OCI-LY7 (cell line): ENCODE measurements around the gene C15orf61. TPM values are rescaled to one million over a fixed set of nuclear protein-coding genes. Genes with fewer than 3 reads are reported as not detected.

Experiments used
- BruUV-seq: library from RNA; stranded (reverse); fragments of 400-500 nt; replicated peaks from 2 replicates; lab custom pipeline; 2021; lab: Mats Ljungman, UMichigan
- CTCF ChIA-PET: fragments of 300-600 bp; sonication (Branson Sonifier 250); formaldehyde crosslinking; loops from one replicate; lab custom pipeline; 2022; ENCODE audit warnings: antibody characterized with exemption; ENCODE audit not compliant: unreplicated experiment; lab: Charles Lee
- POLR2A ChIA-PET: fragments of 300-600 bp; sonication (Branson Sonifier 250); formaldehyde crosslinking; loops from one replicate; lab custom pipeline; 2022; ENCODE audit warnings: antibody characterized with exemption; lab: Charles Lee
- DNase-seq: peaks from one replicate; pipeline ENCODE4 v3.0.0-alpha.2; 2015; ENCODE audit warnings: low spot score
- H2AFZ ChIP-seq: fragments of 200-600 bp; sonication (generic), shearing (Covaris generic); 2 replicates; pipeline ENCODE4 v1.6.1; 2014; ENCODE audit warnings: mild to moderate bottlenecking, antibody characterized with exemption, low read length, moderate library complexity
- H3K27ac ChIP-seq: fragments of 200-600 bp; sonication (generic); 2 replicates; pipeline ENCODE4 v1.5.1; 2014; ENCODE audit warnings: mixed run types, low read depth, mild to moderate bottlenecking, moderate library complexity, low read length, inconsistent platforms; ENCODE audit not compliant: poor library complexity, severe bottlenecking
- H3K36me3 ChIP-seq: fragments of 200-600 bp; sonication (generic); 2 replicates; pipeline ENCODE4 v1.6.1; 2014; ENCODE audit warnings: mild to moderate bottlenecking, antibody characterized with exemption, low read length, moderate library complexity, mixed read lengths; ENCODE audit not compliant: insufficient read depth
- H3K4me1 ChIP-seq: fragments of 200-600 bp; sonication (generic); 2 replicates; pipeline ENCODE4 v1.5.1; 2014; ENCODE audit warnings: mild to moderate bottlenecking, low read length; ENCODE audit not compliant: insufficient read depth, poor library complexity, severe bottlenecking
- H3K4me2 ChIP-seq: fragments of 200-600 bp; sonication (generic); 2 replicates; pipeline ENCODE4 v1.6.1; 2014; ENCODE audit warnings: mild to moderate bottlenecking, low read length
- H3K4me3 ChIP-seq: fragments of 200-600 bp; sonication (generic); 2 replicates; pipeline ENCODE4 v1.5.1; 2014; ENCODE audit warnings: mild to moderate bottlenecking, low read depth, low read length; ENCODE audit not compliant: poor library complexity, severe bottlenecking
- H3K79me2 ChIP-seq: fragments of 200-600 bp; sonication (generic); 2 replicates; pipeline ENCODE4 v1.6.1; 2016; ENCODE audit warnings: low read depth, mild to moderate bottlenecking, low read length, moderate library complexity, mixed read lengths; ENCODE audit not compliant: insufficient read depth
- H3K9me2 ChIP-seq: fragments of 200-600 bp; sonication (generic); 2 replicates; pipeline ENCODE4 v1.6.1; 2016; ENCODE audit warnings: mild to moderate bottlenecking, low read length, mixed read lengths; ENCODE audit not compliant: insufficient read depth
- H3K9me3 ChIP-seq: fragments of 200-600 bp; sonication (generic); 2 replicates; pipeline ENCODE4 v1.6.1; 2014; ENCODE audit warnings: mild to moderate bottlenecking, mixed run types, low read length, mixed read lengths
- H4K20me1 ChIP-seq: fragments of 200-600 bp; sonication (generic); 2 replicates; pipeline ENCODE4 v1.6.1; 2014; ENCODE audit warnings: mild to moderate bottlenecking, antibody characterized with exemption, low read length, moderate library complexity, mixed read lengths; ENCODE audit not compliant: insufficient read depth
- CTCF ChIP-seq: fragments of 200-600 bp; sonication (generic); conservative IDR thresholded peaks from 2 replicates; pipeline ENCODE4 v1.5.1; 2014; ENCODE audit warnings: mild to moderate bottlenecking, antibody characterized with exemption, low read length, moderate library complexity, mixed read lengths
- EZH2phosphoT487 ChIP-seq: fragments of 200-600 bp; sonication (generic); IDR thresholded peaks from 2 replicates; pipeline ENCODE4 v1.6.1; 2018; ENCODE audit warnings: low read depth, borderline replicate concordance, mild to moderate bottlenecking, mixed run types, antibody characterized with exemption, low read length, moderate library complexity, mixed read lengths
- intact Hi-C: fragments of 100-400 bp; cut with micrococcal nuclease; formaldehyde crosslinking; loops from one replicate; pipeline ENCODE4 v1.10.0; 2022; ENCODE audit not compliant: unreplicated experiment
- total RNA-seq, 2 experiments: library from RNA; depleted of rRNA in 1 of 2; stranded (reverse); fragments of >200 nt in 1 of 2; shearing (Covaris generic) in 1 of 2; gene quantifications; 2 replicates each; pipeline ENCODE4 v1.2.3, GENCODE V29; 2014 to 2022

The C15orf61 gene
- total RNA-seq, 2 experiments from 2014 or later: 9.3 to 13.3 TPM

- CTCF ChIA-PET: no interaction called here
- BruUV-seq: no TSS peak
- Histone ChIP-seq H4K20me1 (no peaks in the 10 kb centered on the region), H3K36me3 (no peaks in the 10 kb centered on the region), H3K4me1 (peaks cover 33% of the 10 kb centered on the region), H3K27ac (no peak overlapping the region), H3K4me3 (no peak overlapping the region), H3K79me2 (peaks cover 11% of the 10 kb centered on the region; the same call in 1 of the 2 replicates), H2AFZ (no peak overlapping the region), H3K4me2 (no peak overlapping the region), H3K9me3 (no peaks in the 10 kb centered on the region; the same call in 1 of the 2 replicates), H3K9me2 (no peaks in the 10 kb centered on the region)
- no peak for DNase-seq
- intact Hi-C loops: no loop called here
- POLR2A ChIA-PET: interaction anchor here (1.2 kb wide), 1 partner anchor 14 kb away, joined by 3 read pairs; no protein-coding TSS in a partner anchor
- TF ChIP-seq EZH2phosphoT487: no peak
- no peak for TF ChIP-seq CTCF
Measured at GRCh38 chr15:67537771-67538170, 16.8 kb downstream of the C15orf61 start.

- TSS peak; percentile 45 for BruUV-seq
- peak within 1 kb of the TSS; percentile 81 for H3K4me3 ChIP-seq
- H3K9me2 ChIP-seq: no peaks in the 10 kb centered on the region
- no peaks in the 10 kb centered on the region for H4K20me1 ChIP-seq
- ChIA-PET CTCF (no interaction called here), POLR2A (interaction anchor here (0.7 to 1.5 kb wide), 5 partner anchors 18 to 243 kb away, joined by 3 to 4 read pairs (median 3); partner anchors contain the start of gene C15orf61)
- H3K4me2 ChIP-seq: peak within 1 kb of the TSS; percentile 95
- intact Hi-C loops: loop anchor here (5.0 kb wide), 1 partner anchor 295 kb away; no protein-coding TSS in a partner anchor
- peaks cover 17% of the 10 kb centered on the region; the same call in 1 of the 2 replicates for H3K79me2 ChIP-seq
- H3K9me3 ChIP-seq: no peaks in the 10 kb centered on the region; the same call in 1 of the 2 replicates
- peak; percentile 83 for DNase-seq
- H3K36me3 ChIP-seq: peaks cover 9% of the 10 kb centered on the region; the same call in 1 of the 2 replicates
- peaks cover 59% of the 10 kb centered on the region for H3K4me1 ChIP-seq
- TF ChIP-seq CTCF (no peak), EZH2phosphoT487 (no peak)
- peak within 1 kb of the TSS; percentile 78 for H2AFZ ChIP-seq
- peak within 1 kb of the TSS; percentile 77 for H3K27ac ChIP-seq
Measured at GRCh38 chr15:67542420-67543347, 21.8 kb downstream of the C15orf61 start, which contains the start of gene MAP2K5. MAP2K5 (plus strand) TSS chr15:67542703; CDS start chr15:67543336, 633 bp downstream.
